Measurements from ENCODE around the gene ST13.

- TF ChIP-seq CTCF (IDR thresholded peaks at IDR 0.05) (no peak), POLR2A (IDR thresholded peaks at IDR 0.05) (no peak)
Measured at GRCh38 chr22:40805699-40806203, 50.7 kb downstream of the ST13 start.

Measured in thyroid gland (tissue), 4 donors.